Left kidney (tissue), 8 donors: ENCODE measurements around the gene FOXN3. TPM values are rescaled to one million over a fixed set of nuclear protein-coding genes. Genes with fewer than 3 reads are reported as not detected.

Experiments used
- DNase-seq: peaks from one replicate; pipeline ENCODE4 v3.0.0-alpha.2; 2013
- long read RNA-seq, 8 donors: transcript quantifications; one replicate each; lab custom pipeline, GENCODE V29; 2026
- polyA plus RNA-seq: library from polyadenylated mRNA; unstranded; fragments of 120-200 nt; gene quantifications from one replicate; pipeline ENCODE4 v1.2.1, GENCODE V29; 2013; ENCODE audit not compliant: insufficient read length

Gene FOXN3
- polyA plus RNA-seq = 32.2 TPM
- long read RNA-seq, donor 1, transcript FOXN3-214 (6 exons, 2,692 nt) = major isoform, 5 of 7 reads
- long read RNA-seq, donor 1, partial matches to known transcripts = 0 of 7 reads
- long read RNA-seq, donor 1, other reads (novel, unspliced or antisense) = 0 of 7 reads
- long read RNA-seq, donor 2, transcript FOXN3-214 (6 exons, 2,692 nt) = major isoform, 6 of 10 reads
- long read RNA-seq, donor 2, partial matches to known transcripts = 0 of 10 reads
- long read RNA-seq, donor 2, other reads (novel, unspliced or antisense) = 0 of 10 reads
- long read RNA-seq, donor 3, transcript FOXN3-214 (6 exons, 2,692 nt) = major isoform, 5 of 8 reads
- long read RNA-seq, donor 3, partial matches to known transcripts = 0 of 8 reads
- long read RNA-seq, donor 3, other reads (novel, unspliced or antisense) = 0 of 8 reads
- long read RNA-seq, donor 4 = 0 reads
- long read RNA-seq, donor 5, partial matches to known transcripts = 0 of 4 reads
- long read RNA-seq, donor 5, other reads (novel, unspliced or antisense) = 0 of 4 reads
- long read RNA-seq, donor 6, transcript FOXN3-214 (6 exons, 2,692 nt) = major isoform, 5 of 7 reads
- long read RNA-seq, donor 6, partial matches to known transcripts = 0 of 7 reads
- long read RNA-seq, donor 6, other reads (novel, unspliced or antisense) = 0 of 7 reads
- long read RNA-seq, donor 7, partial matches to known transcripts = 0 of 4 reads
- long read RNA-seq, donor 7, other reads (novel, unspliced or antisense) = 0 of 4 reads
- long read RNA-seq, donor 8, partial matches to known transcripts = 0 of 3 reads
- long read RNA-seq, donor 8, other reads (novel, unspliced or antisense) = 0 of 3 reads

- DNase-seq = no peak
Measured at GRCh38 chr14:89417091-89417464, at the start of gene FOXN3. FOXN3 (minus strand) TSS chr14:89417233; CDS start chr14:89412476, 4,757 bp downstream.

GRCh38 chr14:89466484-89466883 lies 49.5 kb upstream of the FOXN3 start:
- DNase-seq = no peak

- no peak for DNase-seq
Measured at GRCh38 chr14:89465876-89466275, 48.8 kb upstream of the FOXN3 start.

GRCh38 chr14:89461256-89461655 lies 44.2 kb upstream of the FOXN3 start:
- DNase-seq = no peak

GRCh38 chr14:89458713-89459420 lies 41.8 kb upstream of the FOXN3 start:
- DNase-seq = no peak

- DNase-seq = no peak
Measured at GRCh38 chr14:89457007-89457406, 40.0 kb upstream of the FOXN3 start.

- DNase-seq = no peak
Measured at GRCh38 chr14:89455412-89455811, 38.4 kb upstream of the FOXN3 start.

GRCh38 chr14:89454996-89455395 lies 38.0 kb upstream of the FOXN3 start:
- DNase-seq = no peak

- DNase-seq = no peak
Measured at GRCh38 chr14:89452281-89452680, 35.2 kb upstream of the FOXN3 start.

- no peak for DNase-seq
Measured at GRCh38 chr14:89451229-89451628, 34.2 kb upstream of the FOXN3 start.

- no peak for DNase-seq
Measured at GRCh38 chr14:89447182-89447944, 30.3 kb upstream of the FOXN3 start.

GRCh38 chr14:89445273-89445973 lies 28.4 kb upstream of the FOXN3 start:
- no peak for DNase-seq

GRCh38 chr14:89444516-89445125 lies 27.6 kb upstream of the FOXN3 start:
- no peak for DNase-seq

- DNase-seq = no peak
Measured at GRCh38 chr14:89444044-89444443, 27.0 kb upstream of the FOXN3 start.

- DNase-seq = no peak
Measured at GRCh38 chr14:89443042-89443629, 26.1 kb upstream of the FOXN3 start.

- no peak for DNase-seq
Measured at GRCh38 chr14:89442280-89442679, 25.2 kb upstream of the FOXN3 start.

- no peak for DNase-seq
Measured at GRCh38 chr14:89440986-89441909, 24.2 kb upstream of the FOXN3 start.

GRCh38 chr14:89435892-89436656 lies 19.0 kb upstream of the FOXN3 start:
- DNase-seq = no peak
